HepG2 (cell line): ENCODE data around the gene MRPS5. TPM values are rescaled to one million over a fixed set of nuclear protein-coding genes. Genes with fewer than 3 reads are reported as not detected.

Experiments
- ASH2L ChIP-seq: fragments of 300-600, 200-600 bp; sonication (generic); IDR thresholded peaks from 2 replicates; pipeline ENCODE4 v1.7.0; 2017; ENCODE audit warnings: low read depth, mild to moderate bottlenecking, moderate library complexity, mixed read lengths, low read length; ENCODE audit not compliant: insufficient read length
- ATAD3A ChIP-seq: sonication (generic); formaldehyde crosslinking; IDR thresholded peaks from 2 replicates; pipeline ENCODE4 v1.4.0; 2020; ENCODE audit warnings: missing genetic modification reagents
- ATF4 ChIP-seq, 2 experiments: fragments of 450-650 bp in 1 of 2; sonication (generic) in 1 of 2; formaldehyde crosslinking; IDR thresholded peaks; 2 replicates each; pipeline versions ENCODE4 v1.5.0 to v1.8.0; 2020 to 2022; ENCODE audit warnings: mild to moderate bottlenecking in 1 of 2, missing genetic modification reagents in 1 of 2
- CBFB ChIP-seq: sonication (generic); formaldehyde crosslinking; IDR thresholded peaks from 2 replicates; pipeline ENCODE4 v1.4.0; 2020; ENCODE audit warnings: missing genetic modification reagents
- FOSL1 ChIP-seq: sonication (generic); formaldehyde crosslinking; IDR thresholded peaks from 2 replicates; pipeline ENCODE4 v1.9.0; 2021; ENCODE audit warnings: missing genetic modification reagents, borderline replicate concordance
- MAX ChIP-seq: IDR thresholded peaks from 2 replicates; pipeline ENCODE4 v1.6.1; 2012; ENCODE audit warnings: inconsistent platforms
- NFYC ChIP-seq: IDR thresholded peaks from 2 replicates; pipeline ENCODE4 v1.6.1; 2016; ENCODE audit warnings: missing genetic modification reagents, missing compliant biosample characterization
- TCF7L2 ChIP-seq: IDR thresholded peaks from 2 replicates; pipeline ENCODE4 v1.6.1; 2011; ENCODE audit warnings: mild to moderate bottlenecking, low read depth, low read length, moderate library complexity
- ZBTB4 ChIP-seq: sonication (generic); formaldehyde crosslinking; IDR thresholded peaks from 2 replicates; pipeline ENCODE4 v1.4.0; 2020; ENCODE audit warnings: missing genetic modification reagents, mild to moderate bottlenecking, borderline replicate concordance
- ZBTB8A ChIP-seq: sonication (generic); formaldehyde crosslinking; IDR thresholded peaks from 2 replicates; pipeline ENCODE4 v1.4.0; 2020; ENCODE audit warnings: mild to moderate bottlenecking, low read depth, missing genetic modification reagents, borderline replicate concordance
- ZNF20 ChIP-seq: sonication (generic); formaldehyde crosslinking; IDR thresholded peaks from 2 replicates; pipeline ENCODE4 v1.4.0; 2020; ENCODE audit warnings: mild to moderate bottlenecking, moderate library complexity, missing genetic modification reagents
- ZNF225 ChIP-seq: sonication (generic); formaldehyde crosslinking; IDR thresholded peaks from 2 replicates; pipeline ENCODE4 v1.4.0; 2020; ENCODE audit warnings: mild to moderate bottlenecking, missing genetic modification reagents
- ZNF24 ChIP-seq: fragments of 450-650 bp; IDR thresholded peaks from 2 replicates; pipeline ENCODE4 v1.6.1; 2017; ENCODE audit warnings: antibody characterized with exemption, mild to moderate bottlenecking
- ZNF460 ChIP-seq: sonication (generic); formaldehyde crosslinking; IDR thresholded peaks from 2 replicates; pipeline ENCODE4 v1.5.1; 2020; ENCODE audit warnings: missing genetic modification reagents, mild to moderate bottlenecking, borderline replicate concordance
- ZNF644 ChIP-seq: IDR thresholded peaks from 2 replicates; pipeline ENCODE4 v1.6.1; 2016; ENCODE audit warnings: low read depth
- ZNF670 ChIP-seq: sonication (generic); formaldehyde crosslinking; IDR thresholded peaks from 2 replicates; pipeline ENCODE4 v1.8.0; 2022; ENCODE audit warnings: mild to moderate bottlenecking, missing genetic modification reagents, borderline replicate concordance
- polyA plus RNA-seq, 8 experiments: library from polyadenylated mRNA; depleted of rRNA in 3 of 8; stranded (reverse) in 7 of 8; unstranded in 1 of 8; fragments of >200 nt; fragmentation: Illumina TruSeq in 4 of 8; extraction: Trizol in 4 of 8; gene quantifications; 2 replicates each; pipeline versions ENCODE4 v1.2.1 to v1.2.3, GENCODE V29; 2011 to 2016; ENCODE audit warnings: low read depth in 4 of 8, missing spikeins in 1 of 8, mixed read lengths in 1 of 8; ENCODE audit not compliant: insufficient read depth in 1 of 8
- total RNA-seq, 5 experiments: library from RNA; depleted of rRNA; stranded (reverse); fragments of >200 nt; fragmentation: Illumina TruSeq; extraction: Trizol; gene quantifications; 2 replicates each; pipeline ENCODE4 v1.2.3, GENCODE V29; 2016; ENCODE audit warnings: low read depth in 1 of 5
- TF ChIP-seq, protein P1 (sequence below): conservative IDR thresholded peaks from 2 replicates; pipeline ENCODE4 v1.6.1; 2018; ENCODE audit warnings: missing genetic modification reagents
- TF ChIP-seq, protein P2 (sequence below): sonication (generic); formaldehyde crosslinking; IDR thresholded peaks from 2 replicates; pipeline ENCODE4 v1.9.0; 2021; ENCODE audit warnings: mild to moderate bottlenecking, missing genetic modification reagents

MRPS5 gene
- total and polyA plus RNA-seq, 2 of the 13 experiments (the other 11 are each of a cell fraction or from before 2014, with no cell fraction given): 98.8 to 134 TPM

GRCh38 chr2:95115418-95115817, 6.2 kb downstream of the MRPS5 start (continued):
- TF ChIP-seq ZNF644 (CRISPR knock-in tag) (0 out of 2 replicates have a peak, but pooled peaks have one; percentile 60), ASH2L (no peak), ATAD3A (CRISPR knock-in tag) (no peak), ZNF670 (CRISPR knock-in tag) (no peak), TCF7L2 (no peak), ZNF460 (no peak), ZNF24 (no peak), ZBTB4 (CRISPR knock-in tag) (peak; percentile 80; the same call in 1 of the 2 replicates), NFYC (CRISPR knock-in tag) (no peak), ZBTB8A (CRISPR knock-in tag) (no peak), ZNF20 (CRISPR knock-in tag) (no peak), FOSL1 (CRISPR knock-in tag) (no peak), ATF4 (CRISPR knock-in tag; IDR thresholded peaks at IDR 0.05) (no peak), CBFB (CRISPR knock-in tag) (no peak), MAX (no peak), ZNF225 (CRISPR knock-in tag) (no peak)
- TF ChIP-seq, protein P1, sequence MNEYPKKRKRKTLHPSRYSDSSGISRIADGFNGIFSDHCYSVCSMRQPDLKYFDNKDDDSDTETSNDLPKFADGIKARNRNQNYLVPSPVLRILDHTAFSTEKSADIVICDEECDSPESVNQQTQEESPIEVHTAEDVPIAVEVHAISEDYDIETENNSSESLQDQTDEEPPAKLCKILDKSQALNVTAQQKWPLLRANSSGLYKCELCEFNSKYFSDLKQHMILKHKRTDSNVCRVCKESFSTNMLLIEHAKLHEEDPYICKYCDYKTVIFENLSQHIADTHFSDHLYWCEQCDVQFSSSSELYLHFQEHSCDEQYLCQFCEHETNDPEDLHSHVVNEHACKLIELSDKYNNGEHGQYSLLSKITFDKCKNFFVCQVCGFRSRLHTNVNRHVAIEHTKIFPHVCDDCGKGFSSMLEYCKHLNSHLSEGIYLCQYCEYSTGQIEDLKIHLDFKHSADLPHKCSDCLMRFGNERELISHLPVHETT: no peak
- TF ChIP-seq, protein P2, sequence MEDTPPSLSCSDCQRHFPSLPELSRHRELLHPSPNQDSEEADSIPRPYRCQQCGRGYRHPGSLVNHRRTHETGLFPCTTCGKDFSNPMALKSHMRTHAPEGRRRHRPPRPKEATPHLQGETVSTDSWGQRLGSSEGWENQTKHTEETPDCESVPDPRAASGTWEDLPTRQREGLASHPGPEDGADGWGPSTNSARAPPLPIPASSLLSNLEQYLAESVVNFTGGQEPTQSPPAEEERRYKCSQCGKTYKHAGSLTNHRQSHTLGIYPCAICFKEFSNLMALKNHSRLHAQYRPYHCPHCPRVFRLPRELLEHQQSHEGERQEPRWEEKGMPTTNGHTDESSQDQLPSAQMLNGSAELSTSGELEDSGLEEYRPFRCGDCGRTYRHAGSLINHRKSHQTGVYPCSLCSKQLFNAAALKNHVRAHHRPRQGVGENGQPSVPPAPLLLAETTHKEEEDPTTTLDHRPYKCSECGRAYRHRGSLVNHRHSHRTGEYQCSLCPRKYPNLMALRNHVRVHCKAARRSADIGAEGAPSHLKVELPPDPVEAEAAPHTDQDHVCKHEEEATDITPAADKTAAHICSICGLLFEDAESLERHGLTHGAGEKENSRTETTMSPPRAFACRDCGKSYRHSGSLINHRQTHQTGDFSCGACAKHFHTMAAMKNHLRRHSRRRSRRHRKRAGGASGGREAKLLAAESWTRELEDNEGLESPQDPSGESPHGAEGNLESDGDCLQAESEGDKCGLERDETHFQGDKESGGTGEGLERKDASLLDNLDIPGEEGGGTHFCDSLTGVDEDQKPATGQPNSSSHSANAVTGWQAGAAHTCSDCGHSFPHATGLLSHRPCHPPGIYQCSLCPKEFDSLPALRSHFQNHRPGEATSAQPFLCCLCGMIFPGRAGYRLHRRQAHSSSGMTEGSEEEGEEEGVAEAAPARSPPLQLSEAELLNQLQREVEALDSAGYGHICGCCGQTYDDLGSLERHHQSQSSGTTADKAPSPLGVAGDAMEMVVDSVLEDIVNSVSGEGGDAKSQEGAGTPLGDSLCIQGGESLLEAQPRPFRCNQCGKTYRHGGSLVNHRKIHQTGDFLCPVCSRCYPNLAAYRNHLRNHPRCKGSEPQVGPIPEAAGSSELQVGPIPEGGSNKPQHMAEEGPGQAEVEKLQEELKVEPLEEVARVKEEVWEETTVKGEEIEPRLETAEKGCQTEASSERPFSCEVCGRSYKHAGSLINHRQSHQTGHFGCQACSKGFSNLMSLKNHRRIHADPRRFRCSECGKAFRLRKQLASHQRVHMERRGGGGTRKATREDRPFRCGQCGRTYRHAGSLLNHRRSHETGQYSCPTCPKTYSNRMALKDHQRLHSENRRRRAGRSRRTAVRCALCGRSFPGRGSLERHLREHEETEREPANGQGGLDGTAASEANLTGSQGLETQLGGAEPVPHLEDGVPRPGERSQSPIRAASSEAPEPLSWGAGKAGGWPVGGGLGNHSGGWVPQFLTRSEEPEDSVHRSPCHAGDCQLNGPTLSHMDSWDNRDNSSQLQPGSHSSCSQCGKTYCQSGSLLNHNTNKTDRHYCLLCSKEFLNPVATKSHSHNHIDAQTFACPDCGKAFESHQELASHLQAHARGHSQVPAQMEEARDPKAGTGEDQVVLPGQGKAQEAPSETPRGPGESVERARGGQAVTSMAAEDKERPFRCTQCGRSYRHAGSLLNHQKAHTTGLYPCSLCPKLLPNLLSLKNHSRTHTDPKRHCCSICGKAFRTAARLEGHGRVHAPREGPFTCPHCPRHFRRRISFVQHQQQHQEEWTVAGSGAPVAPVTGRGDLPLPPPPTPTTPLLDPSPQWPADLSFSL (CRISPR knock-in tag): no peak
